Body of pancreas (tissue), 4 donors: Measurements from ENCODE around the gene DCHS2.

ENCODE experiments used
- POLR2A ChIP-seq, 3 donors: fragments of 450-650 bp; IDR thresholded peaks; one replicate each; pipeline ENCODE4 v1.6.1; 2016; ENCODE audit warnings: antibody characterized with exemption in 3 of 3, mild to moderate bottlenecking in 2 of 3
- TF ChIP-seq, protein P1 (sequence below), 7 experiments: fragments of 450-650 bp in 4 of 7; fragments of 200-600 bp in 3 of 7; sonication (generic) in 3 of 7; IDR thresholded peaks; one replicate each; pipeline ENCODE4 v1.5.1; 2016 to 2019; ENCODE audit warnings: antibody characterized with exemption in 7 of 7

DNA sequence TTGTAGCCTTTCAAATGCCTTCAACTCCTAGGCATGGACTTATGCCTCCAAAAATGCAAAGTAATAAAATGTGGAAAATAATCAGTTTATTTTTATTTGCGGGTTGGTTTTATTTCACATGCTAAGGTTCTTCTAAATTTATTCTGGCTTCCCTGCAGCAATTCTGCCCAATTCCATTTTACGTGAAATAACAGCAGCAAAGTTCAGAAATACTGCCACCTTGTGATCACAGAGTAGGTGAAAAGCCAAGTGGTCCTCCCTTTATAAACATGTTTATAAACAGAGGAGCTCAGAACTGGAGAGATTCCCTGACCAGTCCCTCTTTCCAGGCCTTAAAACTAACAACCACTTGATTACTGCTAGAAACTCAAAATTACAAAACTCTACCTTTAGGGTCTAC lies 14.7 kb upstream of the DCHS2 start:
- TF ChIP-seq, protein P1, sequence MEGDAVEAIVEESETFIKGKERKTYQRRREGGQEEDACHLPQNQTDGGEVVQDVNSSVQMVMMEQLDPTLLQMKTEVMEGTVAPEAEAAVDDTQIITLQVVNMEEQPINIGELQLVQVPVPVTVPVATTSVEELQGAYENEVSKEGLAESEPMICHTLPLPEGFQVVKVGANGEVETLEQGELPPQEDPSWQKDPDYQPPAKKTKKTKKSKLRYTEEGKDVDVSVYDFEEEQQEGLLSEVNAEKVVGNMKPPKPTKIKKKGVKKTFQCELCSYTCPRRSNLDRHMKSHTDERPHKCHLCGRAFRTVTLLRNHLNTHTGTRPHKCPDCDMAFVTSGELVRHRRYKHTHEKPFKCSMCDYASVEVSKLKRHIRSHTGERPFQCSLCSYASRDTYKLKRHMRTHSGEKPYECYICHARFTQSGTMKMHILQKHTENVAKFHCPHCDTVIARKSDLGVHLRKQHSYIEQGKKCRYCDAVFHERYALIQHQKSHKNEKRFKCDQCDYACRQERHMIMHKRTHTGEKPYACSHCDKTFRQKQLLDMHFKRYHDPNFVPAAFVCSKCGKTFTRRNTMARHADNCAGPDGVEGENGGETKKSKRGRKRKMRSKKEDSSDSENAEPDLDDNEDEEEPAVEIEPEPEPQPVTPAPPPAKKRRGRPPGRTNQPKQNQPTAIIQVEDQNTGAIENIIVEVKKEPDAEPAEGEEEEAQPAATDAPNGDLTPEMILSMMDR (IDR thresholded peaks at IDR 0.05): peak in 6 of 7 experiments; percentile 19 to 46 (median 33)
- no peak for TF ChIP-seq POLR2A (IDR thresholded peaks at IDR 0.05)
